HG02571 (cell line): ENCODE data around the gene HTT.

Source experiments
- ATAC-seq: cut with Tn5 transposase; IDR thresholded peaks from one replicate; pipeline ENCODE4 v1.9.1; 2021; ENCODE audit warnings: mild to moderate bottlenecking, moderate library complexity; ENCODE audit not compliant: unreplicated experiment

Gene HTT

GRCh38 chr4:3257556-3258482 is 183.3 kb downstream of the HTT start:
- no peak for ATAC-seq

DNA sequence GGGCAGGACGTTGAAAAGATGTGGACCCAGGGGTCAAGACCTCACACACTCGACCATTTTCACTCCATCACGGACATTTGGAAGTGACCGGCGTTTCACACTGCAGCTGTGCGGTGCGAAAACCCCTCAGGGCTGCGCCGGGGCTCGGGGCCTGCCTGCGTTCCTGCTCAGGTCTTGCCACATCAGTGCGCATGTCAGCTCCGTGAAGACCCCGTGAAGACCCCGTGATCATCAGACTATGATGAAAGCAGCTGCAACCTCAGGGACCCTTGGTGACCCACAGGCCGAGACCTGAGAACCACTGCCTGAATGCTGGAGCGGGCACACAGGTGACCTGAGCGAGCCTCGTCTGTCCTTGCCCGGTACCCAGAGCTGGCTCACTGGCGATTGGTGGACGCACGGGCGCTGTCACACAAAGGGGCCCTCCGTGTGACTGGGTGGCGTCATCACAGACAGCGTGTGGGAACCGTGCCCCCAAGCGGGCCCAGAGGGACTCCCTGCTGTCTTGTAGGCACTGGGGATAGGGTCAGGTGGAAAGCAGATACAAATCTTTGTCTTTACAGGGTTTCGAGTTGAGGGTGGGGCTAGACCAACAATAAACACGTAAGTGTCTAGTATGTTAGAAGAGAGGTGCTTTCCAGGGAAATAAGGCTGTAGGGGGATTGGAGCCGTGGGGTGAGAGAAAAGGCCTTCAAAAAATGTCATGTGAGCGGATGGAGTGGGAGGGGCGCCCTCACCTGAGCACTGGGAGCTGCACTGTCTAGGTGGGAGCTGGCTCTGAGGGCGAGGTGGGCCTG is 187.1 kb downstream of the HTT start:
- ATAC-seq = no peak

DNA sequence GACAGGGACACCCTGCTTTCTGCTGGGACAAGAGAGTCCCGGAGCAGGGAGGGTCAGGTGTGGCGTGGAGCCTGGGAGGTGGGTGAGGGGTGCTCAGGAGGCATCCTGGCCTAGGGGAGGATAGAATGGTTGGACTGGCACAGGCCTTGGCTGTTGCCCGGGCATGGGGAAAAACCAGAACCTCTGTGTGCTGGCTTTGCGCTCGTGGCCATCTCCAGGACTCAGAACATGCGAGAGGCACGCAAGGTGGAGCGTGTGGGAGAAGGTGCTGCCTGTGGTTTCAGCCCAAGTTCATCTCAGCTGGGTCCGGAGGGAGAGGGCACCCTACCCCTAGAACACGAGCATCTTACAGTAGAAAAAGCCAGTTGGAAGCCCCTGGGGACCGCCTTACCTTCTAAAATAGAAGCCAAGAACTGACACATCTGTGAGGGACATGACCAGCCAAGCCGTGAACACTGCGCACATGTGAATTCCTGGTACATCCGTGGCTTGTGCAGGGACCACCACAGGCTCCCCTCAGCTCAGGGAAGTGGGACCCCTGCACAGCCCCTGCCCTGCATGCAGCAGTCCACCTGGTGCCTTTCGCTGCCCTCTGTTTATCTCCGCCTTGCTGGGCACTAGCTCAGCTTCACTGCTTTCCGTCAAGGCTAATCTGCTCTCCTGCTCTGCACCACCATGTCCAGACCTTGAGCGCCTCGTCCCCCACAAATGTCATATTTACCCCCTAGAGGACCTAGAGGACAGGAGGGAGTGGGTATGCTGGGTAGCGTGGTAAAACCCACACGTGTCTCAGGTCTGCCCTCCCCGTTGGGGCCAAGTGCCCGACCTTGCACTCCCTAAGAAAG is 187.9 kb downstream of the HTT start:
- ATAC-seq = no peak

GRCh38 chr4:3263053-3263875 is 188.8 kb downstream of the HTT start:
- no peak for ATAC-seq

GRCh38 chr4:3263876-3264193 is 189.4 kb downstream of the HTT start:
- no peak for ATAC-seq

DNA sequence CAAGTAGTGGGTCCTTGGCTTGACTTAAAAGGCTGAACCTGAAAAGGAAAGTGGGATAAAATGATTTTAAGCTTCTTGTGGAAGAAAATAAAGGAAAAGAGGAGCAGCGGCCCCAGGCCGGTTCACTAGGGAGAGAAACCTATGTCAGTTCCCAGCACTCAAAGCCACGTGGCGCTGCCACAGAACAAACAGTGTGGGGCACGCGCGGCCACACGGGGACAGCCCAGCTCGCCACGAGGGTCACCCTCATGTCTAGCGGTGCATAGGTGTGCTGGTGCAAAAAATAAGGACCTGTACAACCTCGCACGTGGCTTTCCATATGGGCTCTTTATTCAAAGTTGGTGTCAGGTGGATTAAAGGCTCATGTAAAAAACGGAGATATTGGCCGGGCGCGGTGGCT is 191.6 kb downstream of the HTT start:
- no peak for ATAC-seq

DNA sequence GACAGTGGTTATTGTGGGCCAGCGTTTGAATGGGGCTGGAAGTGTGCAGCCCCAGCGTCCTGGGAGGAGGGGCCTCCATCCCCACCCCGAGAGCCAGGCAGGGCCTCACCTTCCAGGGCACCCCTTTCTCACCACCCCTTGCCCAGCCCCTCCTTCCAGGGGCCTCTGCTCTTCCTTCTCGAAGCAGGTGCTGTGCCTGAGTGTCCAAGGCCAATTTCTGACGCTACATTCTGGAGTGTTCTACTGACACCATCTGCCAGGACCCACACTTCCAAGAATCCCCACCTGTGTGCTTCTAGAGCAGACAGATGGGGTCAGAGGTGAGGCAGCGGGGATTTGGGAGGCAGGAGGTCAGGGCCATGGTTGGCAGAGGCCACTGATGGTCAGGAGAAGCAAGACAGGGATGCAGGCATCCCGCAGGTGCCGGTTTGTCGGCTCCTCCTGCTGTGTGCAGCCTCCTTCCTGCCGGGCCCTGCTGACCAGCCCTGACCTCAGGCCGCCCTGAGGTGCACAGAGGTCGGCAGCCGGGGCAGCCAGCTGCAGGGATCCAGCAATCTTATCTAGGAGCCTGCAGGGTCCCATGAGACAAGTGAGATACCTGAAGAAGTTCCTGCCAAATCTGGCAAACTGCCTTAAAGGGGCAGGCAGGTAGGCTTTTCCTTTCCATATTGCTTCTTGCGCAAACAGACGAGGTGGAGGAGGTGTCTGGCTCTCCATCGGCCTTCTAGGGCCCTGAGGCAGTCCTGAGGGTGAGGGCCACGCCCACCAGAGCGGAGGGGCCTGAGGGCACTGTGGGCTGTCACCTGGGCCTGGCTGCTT is 193.3 kb downstream of the HTT start:
- ATAC-seq = no peak

- ATAC-seq = no peak
These were observed 194.1 kb downstream of the HTT start for GRCh38 chr4:3268395-3269104.

GRCh38 chr4:3269105-3269927 is 194.8 kb downstream of the HTT start:
- no peak for ATAC-seq

DNA sequence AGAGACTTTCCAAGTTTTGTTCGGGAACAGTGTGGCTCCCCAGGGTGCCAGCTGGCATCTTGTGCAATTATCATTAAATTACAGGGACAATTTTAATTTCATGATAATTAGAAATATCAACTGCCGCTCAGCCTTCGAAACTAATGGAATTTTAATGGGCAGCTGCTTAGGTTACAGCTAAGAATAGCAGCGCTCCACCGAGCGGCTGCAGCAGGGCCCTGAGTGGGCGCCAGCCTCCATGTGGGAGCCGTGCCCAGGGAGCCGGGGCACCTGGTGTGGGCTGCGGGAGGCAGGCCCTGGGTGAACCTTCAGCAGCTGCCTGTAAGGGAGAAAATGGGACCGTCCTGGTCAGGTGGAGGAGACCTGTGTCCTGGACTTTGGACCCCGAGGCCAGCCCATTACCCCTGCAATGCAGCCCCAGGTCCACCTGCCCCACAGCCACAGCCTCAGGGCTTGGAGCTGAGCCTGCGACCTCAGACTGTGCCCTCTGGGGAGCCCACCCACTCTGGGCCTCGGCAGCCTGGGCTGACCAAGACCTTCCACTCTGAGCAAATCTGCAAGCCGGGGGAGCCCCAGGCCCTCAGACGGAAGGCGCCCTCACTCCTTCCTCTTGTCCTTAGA is 195.6 kb downstream of the HTT start:
- no peak for ATAC-seq

- no peak for ATAC-seq
These were observed 196.7 kb downstream of the HTT start for GRCh38 chr4:3271131-3271530.

GRCh38 chr4:3276986-3277385 is 202.5 kb downstream of the HTT start:
- no peak for ATAC-seq

- ATAC-seq = no peak
These were observed 206.0 kb downstream of the HTT start for GRCh38 chr4:3280466-3280865.

DNA sequence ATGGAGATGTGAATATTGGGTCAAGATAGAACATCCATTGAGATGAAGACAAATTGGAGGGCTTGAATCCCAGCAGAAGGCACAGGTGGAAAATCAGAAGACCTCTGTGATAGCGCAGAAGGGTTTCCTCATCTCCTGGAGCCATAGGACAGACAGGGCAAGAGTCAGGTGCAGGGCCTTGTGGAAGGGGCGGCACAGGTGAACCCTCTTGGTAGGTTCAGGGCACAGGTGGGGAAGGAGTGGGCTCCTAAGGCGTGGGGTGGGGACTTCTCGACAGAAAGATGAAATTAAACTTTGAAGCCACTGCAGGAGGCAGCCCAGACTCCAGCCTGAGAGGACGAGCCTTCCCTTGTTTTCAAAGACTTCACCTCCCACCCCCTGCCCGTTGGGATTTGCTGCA is 209.0 kb downstream of the HTT start:
- ATAC-seq = no peak

DNA sequence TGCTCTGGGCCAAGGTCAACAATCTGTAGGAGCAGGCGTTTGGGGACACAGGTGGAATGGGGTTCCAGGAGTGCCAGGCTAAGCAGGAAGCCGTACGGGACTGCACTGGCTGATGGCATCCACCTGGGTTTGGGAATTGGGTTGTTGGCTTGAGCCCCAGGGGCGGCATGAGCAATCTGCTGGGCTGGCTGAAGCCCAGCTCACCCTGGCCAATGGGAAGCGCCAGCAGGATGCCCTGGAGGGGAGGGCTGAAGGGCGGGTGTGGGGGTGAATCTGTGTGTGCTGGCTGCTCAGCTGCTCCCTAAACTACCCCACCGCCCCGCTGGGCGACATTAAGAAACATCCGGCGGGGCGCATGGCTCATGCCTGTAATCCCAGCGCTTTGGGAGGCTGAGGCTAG is 209.4 kb downstream of the HTT start:
- no peak for ATAC-seq

DNA sequence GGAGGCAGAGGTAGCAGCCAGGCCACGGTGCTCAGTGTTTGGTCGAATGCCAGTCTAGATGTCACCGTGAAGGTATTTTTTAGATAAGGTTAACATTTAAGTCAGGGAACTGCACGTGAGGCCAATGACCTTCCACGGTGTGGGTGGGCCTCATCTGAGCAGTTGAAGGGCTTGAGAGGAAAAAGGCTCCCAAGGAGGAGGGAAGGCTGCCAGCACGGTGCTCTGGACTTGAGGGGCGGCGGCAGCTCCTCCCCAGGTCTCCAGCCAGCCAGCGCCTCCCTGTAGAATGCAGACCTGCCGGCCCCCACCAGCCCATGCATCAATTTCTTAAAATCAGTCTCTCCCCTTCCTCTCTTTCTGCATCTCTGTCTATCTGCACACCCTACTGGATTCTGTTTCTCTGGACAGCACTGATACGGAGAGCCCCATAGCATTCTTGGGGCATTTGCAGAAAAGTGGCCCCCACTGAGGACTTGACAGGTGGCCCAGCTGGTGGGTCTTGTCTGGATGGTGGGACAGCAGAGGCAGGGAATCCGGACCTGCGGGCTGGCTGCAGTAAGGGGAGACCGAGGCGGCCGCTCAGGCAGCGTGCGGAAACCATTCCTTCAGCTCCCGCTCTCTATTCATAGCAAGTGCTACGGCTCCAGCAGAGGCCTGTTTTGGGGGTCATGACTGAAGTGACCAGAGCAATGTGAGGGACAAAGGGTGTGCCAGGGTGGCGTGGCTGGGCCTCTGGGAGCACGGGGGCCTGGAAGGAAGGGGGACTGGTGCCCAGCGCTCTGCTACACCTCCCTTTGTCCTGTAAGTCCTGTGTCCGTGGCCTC is 210.5 kb downstream of the HTT start:
- ATAC-seq = no peak
